OCI-LY3 (cell line): ENCODE data around the gene TMEM151A.

Source experiments
- EZH2phosphoT487 ChIP-seq: fragments of 200-600 bp; shearing (Covaris generic); IDR thresholded peaks from 2 replicates; pipeline ENCODE4 v1.6.1; 2018; ENCODE audit warnings: antibody characterized with exemption, mixed run types, low read depth
- TF ChIP-seq, protein P1 (sequence below): fragments of 200-600, 300-600 bp; sonication (generic); IDR thresholded peaks from 2 replicates; pipeline ENCODE4 v1.5.1; 2014; ENCODE audit warnings: antibody characterized with exemption, low read length, low read depth

DNA sequence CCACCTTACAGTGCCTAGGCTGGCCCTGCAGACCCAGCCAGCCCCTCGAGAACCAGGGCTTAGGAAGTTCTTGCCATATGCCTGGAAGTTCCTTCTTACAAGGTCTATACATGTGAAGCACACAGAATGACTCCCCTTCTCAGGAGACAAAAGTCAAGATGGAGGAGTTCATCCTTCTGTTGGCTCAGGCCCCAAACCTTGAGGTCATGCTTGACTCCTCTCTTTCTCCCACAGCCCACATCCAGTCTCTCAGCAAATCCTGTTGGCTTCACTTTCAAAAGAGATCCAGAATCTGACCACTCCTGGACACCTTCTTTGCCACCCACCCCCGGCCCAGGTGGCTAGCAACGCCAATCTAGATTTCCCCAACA lies 26.9 kb downstream of the TMEM151A start:
- TF ChIP-seq, protein P1, sequence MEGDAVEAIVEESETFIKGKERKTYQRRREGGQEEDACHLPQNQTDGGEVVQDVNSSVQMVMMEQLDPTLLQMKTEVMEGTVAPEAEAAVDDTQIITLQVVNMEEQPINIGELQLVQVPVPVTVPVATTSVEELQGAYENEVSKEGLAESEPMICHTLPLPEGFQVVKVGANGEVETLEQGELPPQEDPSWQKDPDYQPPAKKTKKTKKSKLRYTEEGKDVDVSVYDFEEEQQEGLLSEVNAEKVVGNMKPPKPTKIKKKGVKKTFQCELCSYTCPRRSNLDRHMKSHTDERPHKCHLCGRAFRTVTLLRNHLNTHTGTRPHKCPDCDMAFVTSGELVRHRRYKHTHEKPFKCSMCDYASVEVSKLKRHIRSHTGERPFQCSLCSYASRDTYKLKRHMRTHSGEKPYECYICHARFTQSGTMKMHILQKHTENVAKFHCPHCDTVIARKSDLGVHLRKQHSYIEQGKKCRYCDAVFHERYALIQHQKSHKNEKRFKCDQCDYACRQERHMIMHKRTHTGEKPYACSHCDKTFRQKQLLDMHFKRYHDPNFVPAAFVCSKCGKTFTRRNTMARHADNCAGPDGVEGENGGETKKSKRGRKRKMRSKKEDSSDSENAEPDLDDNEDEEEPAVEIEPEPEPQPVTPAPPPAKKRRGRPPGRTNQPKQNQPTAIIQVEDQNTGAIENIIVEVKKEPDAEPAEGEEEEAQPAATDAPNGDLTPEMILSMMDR = no peak
- no peak for TF ChIP-seq EZH2phosphoT487
